ENCODE measurements around the gene MRPL51. TPM values are rescaled to one million over a fixed set of nuclear protein-coding genes. Genes with fewer than 3 reads are reported as not detected.
A peak's percentile ranks its signal among the peaks of the same experiment; 100 is the strongest.

The MRPL51 gene
- total and polyA plus RNA-seq, 2 of the 8 experiments (the other 6 are each of a cell fraction or from before 2014, with no cell fraction given), result 119 to 331 TPM

- no peak for DNase-seq (ENCODE audit: low read depth in 1 of 2, low spot score in 2 of 2)
- TF ChIP-seq JUN (IDR thresholded peaks at IDR 0.05; ENCODE audit: low read depth, low read length) (no peak), BRCA1 (IDR thresholded peaks at IDR 0.05; ENCODE audit: low read depth, low read length) (no peak), SRF (IDR thresholded peaks at IDR 0.05; ENCODE audit: low read depth, low read length) (no peak), CTCF (IDR thresholded peaks at IDR 0.05; ENCODE audit: control extremely low read depth in 1 of 3, insufficient read depth in 1 of 3, low read depth in 1 of 3, low read length in 3 of 3) (no peak), ATF3 (IDR thresholded peaks at IDR 0.05; ENCODE audit: insufficient read depth, low read depth, low read length) (no peak), BACH1 (IDR thresholded peaks at IDR 0.05; ENCODE audit: low read length) (no peak), SUZ12 (IDR thresholded peaks at IDR 0.05; ENCODE audit: low read length) (no peak), GABPA (IDR thresholded peaks at IDR 0.05; ENCODE audit: borderline replicate concordance, insufficient read depth, low read length) (no peak)
- TF ChIP-seq, protein P1, sequence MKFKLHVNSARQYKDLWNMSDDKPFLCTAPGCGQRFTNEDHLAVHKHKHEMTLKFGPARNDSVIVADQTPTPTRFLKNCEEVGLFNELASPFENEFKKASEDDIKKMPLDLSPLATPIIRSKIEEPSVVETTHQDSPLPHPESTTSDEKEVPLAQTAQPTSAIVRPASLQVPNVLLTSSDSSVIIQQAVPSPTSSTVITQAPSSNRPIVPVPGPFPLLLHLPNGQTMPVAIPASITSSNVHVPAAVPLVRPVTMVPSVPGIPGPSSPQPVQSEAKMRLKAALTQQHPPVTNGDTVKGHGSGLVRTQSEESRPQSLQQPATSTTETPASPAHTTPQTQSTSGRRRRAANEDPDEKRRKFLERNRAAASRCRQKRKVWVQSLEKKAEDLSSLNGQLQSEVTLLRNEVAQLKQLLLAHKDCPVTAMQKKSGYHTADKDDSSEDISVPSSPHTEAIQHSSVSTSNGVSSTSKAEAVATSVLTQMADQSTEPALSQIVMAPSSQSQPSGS (IDR thresholded peaks at IDR 0.05; ENCODE audit: low read length), result no peak
Measured at GRCh38 chr12:6534695-6534944, 41.6 kb upstream of the MRPL51 start.

More at GRCh38 chr12:6534695-6534944, 41.6 kb upstream of the MRPL51 start:
- Histone ChIP-seq H3K36me3 (ENCODE audit: control insufficient read depth in 2 of 4, insufficient read depth in 4 of 4, low read length in 3 of 4) (peaks cover 35 to 59% (median 43%) of the 10 kb centered on the region in 4 experiments), H2BK12ac (ENCODE audit: low read depth, low read length) (no peak overlapping the region), H3K4me3 (ENCODE audit: extremely low read depth in 1 of 4, insufficient read depth in 2 of 4, low read depth in 3 of 4, low read length in 4 of 4) (peak overlapping the region; percentile 83 to 98 (median 90)), H3K14ac (ENCODE audit: insufficient read length) (peak overlapping the region; percentile 53), H3K27me3 (replicated peaks in 1 of 4; ENCODE audit: control insufficient read depth in 3 of 4, extremely low read depth in 1 of 4, insufficient read depth in 3 of 4, low read length in 3 of 4) (no peaks in the 10 kb centered on the region), H2AK5ac (ENCODE audit: low read depth, low read length) (no peak overlapping the region), H3K79me1 (ENCODE audit: low read depth, low read length) (no peaks in the 10 kb centered on the region; the same call in 1 of the 2 replicates), H2BK20ac (ENCODE audit: low read length) (no peak overlapping the region), H4K5ac (ENCODE audit: insufficient read length, low read depth, low read length) (peak overlapping the region; percentile 72), H3K18ac (ENCODE audit: extremely low read depth, low read length) (peak overlapping the region; percentile 89), H2AFZ (ENCODE audit: low read length) (no peak overlapping the region), H3K23me2 (ENCODE audit: low read depth, low read length) (peaks cover 16% of the 10 kb centered on the region), H2BK120ac (replicated peaks; ENCODE audit: low read depth, low read length) (no peak overlapping the region), H4K91ac (replicated peaks; ENCODE audit: insufficient read length, low read length) (peak overlapping the region; percentile 88), H3K4me1 (replicated peaks in 1 of 4; ENCODE audit: control insufficient read depth in 3 of 4, insufficient read depth in 4 of 4, low read length in 3 of 4) (peaks cover 0 to 19% (median 16%) of the 10 kb centered on the region in 4 experiments; a peak in 6 of 7 replicates), H3K4ac (replicated peaks; ENCODE audit: insufficient read length, low read depth, low read length) (peak overlapping the region; percentile 59), H3K9me3 (ENCODE audit: insufficient read depth in 2 of 2, low read depth in 1 of 2, low read length in 1 of 2) (no peaks in the 10 kb centered on the region), H3K79me2 (ENCODE audit: control insufficient read depth in 1 of 2, insufficient read depth in 2 of 2, low read length in 2 of 2) (peaks cover 3 to 28% of the 10 kb centered on the region in 2 experiments; a peak in 3 of 4 replicates), H3K27ac (ENCODE audit: low read depth, low read length) (peak overlapping the region; percentile 98), H4K8ac (ENCODE audit: extremely low read depth, insufficient read depth, low read length) (peak overlapping the region; percentile 93; the same call in 1 of the 2 replicates), H2BK15ac (ENCODE audit: low read length) (no peak overlapping the region), H4K20me1 (replicated peaks in 1 of 2; ENCODE audit: control insufficient read depth in 1 of 2, insufficient read depth in 2 of 2, low read length in 2 of 2) (peaks cover 4 to 17% of the 10 kb centered on the region in 2 experiments), H3K23ac (ENCODE audit: insufficient read length) (no peak overlapping the region), H3K9ac (replicated peaks in 1 of 4; ENCODE audit: extremely low read depth in 1 of 4, low read depth in 3 of 4, low read length in 3 of 4) (peak overlapping the region; percentile 89 to 99 (median 98)), H3K56ac (replicated peaks; ENCODE audit: insufficient read length, low read depth, low read length) (peak overlapping the region; percentile 96), H2BK5ac (ENCODE audit: low read depth, low read length) (peak overlapping the region; percentile 90), H3K4me2 (ENCODE audit: insufficient read depth in 1 of 2, low read depth in 2 of 2, low read length in 2 of 2) (peak overlapping the region; percentile 80 to 91)
- POLR2A ChIA-PET (ENCODE audit: partially characterized antibody), result interaction anchor here (0.8 to 11.4 kb wide), 66 partner anchors 9 to 338 kb away, joined by 3 to 665 read pairs (median 5); partner anchors contain the start of genes CDCA3, CHD4, COPS7A and IFFO1
- no peak for FAIRE-seq
- 0% methylated on average over 10 of the region's 25 CpGs; no CpG with 5 or more reads in 1 of the 2 experiments for WGBS, 2 experiments (ENCODE audit: extremely low coverage in 1 of 2, insufficient coverage in 1 of 2, insufficient read length in 1 of 2, insufficient replicate concordance in 2 of 2, low coverage in 1 of 2, low lambda C conversion rate in 2 of 2, missing lambda C conversion rate in 1 of 2)
- CTCF ChIA-PET (ENCODE audit: partially characterized antibody), result interaction anchor here (0.7 to 24.9 kb wide), 4 partner anchors 20 to 335 kb away, joined by 3 to 462 read pairs (median 4); partner anchors contain the start of genes IFFO1 and NOP2

Data from H1 (cell line).